AG08396 (cell line): ENCODE measurements around the gene DIRAS3.
"Not testable (repeated sequence)": the region's sequence is repeated elsewhere in the genome, so short reads cannot be mapped to it uniquely, and the experiment has no call there.

Experiments used
- DNase-seq: peaks from one replicate; pipeline ENCODE4 v3.0.0; 2012; ENCODE audit warnings: low spot score, mixed read lengths

The DIRAS3 gene

DNA sequence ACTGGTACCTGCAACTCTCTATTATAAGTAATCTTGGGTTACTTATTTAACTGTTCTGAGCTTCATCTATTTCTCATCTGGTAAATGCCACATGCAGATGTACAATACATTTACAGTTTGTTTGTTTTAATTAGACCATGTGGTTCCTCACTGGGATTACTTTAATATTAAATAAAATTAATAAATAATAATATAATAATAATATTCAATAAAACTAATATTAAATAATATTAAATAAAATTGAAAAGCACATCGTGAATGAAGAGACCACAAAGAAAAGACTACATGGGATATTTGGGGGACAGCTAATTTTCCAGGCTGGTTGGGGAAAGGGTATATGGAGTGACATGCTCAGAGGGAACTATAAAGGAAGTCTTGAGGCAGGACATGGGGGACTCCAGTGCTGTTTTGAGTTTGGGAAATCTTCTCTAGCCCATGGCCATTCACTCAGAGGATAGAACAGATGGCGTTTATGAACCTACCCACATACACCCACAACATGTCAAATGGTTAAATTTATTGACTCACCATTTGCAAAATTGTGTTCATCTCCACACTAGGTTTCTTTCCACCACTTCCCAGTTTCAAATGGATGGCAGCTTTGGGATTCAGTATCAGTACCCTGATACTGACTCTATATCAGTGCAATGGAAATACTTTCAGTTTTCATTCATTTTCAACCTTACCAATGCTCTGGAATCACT, 25.6 kb downstream of the DIRAS3 start:
- DNase-seq, result no peak

DNA sequence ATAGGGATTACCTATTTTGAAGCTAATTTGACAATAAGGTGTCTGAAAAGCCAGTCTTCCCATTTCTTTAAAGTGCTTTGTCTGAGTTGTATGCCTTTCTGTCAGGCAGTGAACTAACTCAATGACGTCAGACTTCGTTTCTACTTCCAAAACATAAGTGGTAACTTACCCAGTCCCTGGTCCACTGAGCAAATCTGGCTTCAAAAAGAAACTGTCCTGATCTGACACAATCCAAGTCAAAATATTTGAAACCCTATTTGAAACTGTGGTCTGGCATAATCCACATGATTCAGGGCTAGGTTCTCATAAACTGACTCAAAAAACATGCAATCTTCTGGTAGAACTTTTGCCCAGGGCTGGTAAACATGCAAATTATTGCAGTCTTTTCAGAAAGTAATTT, 34.0 kb downstream of the DIRAS3 start:
- DNase-seq, result peak; percentile 6

DNA sequence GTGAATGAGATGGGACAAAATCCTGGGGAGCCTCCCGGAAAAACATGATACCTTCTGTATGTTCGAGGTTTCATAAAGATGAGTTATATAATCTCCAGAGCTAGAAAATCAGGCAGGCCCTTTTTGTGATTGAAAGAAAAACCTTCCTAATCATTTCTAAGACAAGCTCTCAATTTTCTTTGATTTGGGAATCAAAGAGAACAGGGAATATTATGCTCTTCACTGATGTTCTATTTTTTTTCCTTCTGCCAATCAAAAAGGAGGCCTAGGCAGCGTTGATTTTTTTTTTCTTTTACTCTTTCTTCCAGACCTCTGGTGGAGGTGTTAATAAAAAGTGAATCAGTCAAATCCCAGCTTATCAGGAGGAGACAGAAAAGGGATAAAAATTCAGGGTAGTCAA, 34.5 kb downstream of the DIRAS3 start:
- no peak for DNase-seq

DNA sequence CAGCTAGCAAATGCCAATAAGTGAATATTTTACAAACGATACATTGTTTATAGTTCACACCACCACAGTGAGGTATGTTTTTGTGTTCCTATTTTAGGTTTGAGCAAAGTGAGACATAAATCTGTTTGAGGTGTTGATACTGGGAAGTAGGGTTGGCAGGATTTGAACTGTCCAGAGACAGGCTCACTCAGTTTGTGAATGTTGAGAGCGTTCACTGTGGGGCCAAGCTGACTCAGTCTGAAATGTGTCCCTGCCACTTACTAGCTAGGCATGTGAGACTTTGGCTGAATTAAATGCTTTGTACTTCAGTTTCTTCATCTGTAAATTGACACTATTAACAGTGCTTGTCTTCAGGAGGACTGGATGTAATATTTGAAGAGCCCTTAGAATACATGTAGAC, 35.1 kb downstream of the DIRAS3 start:
- no peak for DNase-seq

DNA sequence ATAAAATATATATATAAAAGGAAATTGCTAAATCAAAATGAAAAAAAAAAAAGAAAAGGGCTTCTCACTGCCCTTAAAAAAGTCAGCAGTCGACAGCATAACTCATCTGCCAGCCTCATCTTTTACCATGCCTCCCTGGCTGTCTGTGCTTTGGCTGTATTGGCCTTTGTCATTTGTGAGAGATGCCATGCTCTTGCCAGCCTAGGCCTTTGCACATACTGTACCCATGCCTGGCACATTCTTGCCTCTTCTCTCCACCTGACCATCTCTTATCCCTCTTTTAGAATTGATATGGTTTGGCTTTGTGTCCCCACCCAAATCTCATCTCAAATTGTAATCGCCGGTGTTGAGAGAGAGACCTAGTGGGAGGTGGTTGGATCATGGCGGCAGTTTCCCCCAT, 37.1 kb downstream of the DIRAS3 start:
- DNase-seq, result no peak

DNA sequence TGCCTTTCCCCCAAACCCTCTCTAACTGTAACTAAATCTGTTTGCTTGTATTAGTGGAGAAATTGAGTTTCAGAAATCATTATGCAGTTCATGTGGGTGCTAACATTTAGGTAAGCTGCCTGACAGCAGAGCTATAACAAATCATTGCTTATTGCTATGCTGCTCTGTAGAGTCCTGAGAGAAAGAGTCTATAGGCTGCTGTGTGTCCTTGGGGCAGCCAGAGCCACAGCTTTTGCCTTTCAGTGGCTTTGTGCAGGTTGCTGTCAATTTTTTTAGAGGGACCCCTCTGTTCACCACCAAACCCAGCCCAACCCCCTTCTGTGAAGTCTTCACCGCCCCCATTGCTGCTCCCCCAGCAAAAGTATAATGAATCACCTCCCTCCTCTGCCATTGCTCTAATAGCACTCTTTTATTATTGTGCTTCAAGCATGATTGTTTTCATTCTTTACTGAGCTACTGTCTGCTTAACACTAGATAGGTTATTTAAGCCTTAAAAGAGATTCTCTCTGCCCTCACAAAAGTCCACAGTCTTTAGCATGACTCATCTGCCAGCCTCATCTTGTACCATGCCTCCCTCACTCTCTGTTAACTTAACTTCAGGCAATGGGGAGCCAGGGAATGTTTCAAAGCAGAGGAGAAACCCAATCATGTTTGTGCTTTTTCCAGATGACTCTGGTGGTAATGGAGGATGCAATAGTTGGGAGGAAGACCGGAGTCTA, 38.6 kb downstream of the DIRAS3 start:
- no peak for DNase-seq

DNA sequence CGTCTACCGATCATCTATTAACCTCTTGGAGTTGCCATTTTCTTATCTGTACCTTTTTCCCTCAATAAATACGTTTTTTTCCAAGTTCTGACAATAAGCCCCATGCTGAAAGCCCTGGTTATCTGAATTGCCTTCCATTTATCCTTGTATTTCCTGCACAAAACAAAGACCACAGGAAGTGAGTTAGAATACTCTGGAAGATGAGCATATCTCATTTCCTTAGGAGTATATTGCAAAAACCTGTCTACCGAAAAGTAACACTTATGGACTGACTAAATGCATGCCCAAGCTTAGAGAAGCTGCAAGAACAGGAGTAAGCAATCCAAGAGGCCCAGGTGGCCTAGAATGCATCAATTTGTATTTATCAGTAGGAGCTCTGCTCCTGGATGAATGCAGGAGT, 39.9 kb downstream of the DIRAS3 start:
- DNase-seq, result no peak

DNA sequence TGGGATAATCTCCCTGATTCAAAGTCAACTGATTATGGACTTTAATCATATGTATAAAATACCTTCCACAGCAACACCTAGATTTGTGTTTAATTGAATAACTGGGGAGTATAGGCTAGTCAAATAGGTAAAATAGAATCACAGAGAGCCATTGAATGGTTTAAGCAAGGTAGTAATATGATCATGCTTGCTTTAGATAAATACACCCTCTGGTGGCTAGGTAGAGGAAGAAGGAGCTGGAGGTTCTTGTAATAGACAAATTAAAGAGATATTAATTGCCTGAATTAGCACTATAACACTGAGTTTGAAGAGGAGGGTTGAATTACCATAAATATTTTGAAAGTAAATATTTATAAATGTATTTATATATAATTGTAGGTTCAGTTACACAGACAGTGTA, 40.3 kb downstream of the DIRAS3 start:
- no peak for DNase-seq

DNA sequence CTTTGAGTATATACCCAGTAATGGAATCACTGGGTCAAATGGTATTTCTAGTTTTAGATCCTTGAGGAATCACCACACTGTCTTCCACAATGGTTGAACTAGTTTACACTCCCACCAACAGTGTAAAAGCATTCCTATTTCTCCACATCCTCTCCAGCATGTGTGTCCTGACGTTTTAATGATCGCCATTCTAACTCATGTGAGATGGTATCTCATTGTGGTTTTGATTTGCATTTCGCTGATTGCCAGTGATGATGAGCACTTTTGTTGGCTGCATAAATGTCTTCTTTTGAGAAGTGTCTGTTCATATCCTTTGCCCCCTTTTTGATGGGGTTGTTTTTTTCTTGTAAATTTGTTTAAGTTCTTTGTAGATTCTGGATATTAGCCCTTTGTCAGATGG, 46.8 kb downstream of the DIRAS3 start:
- not testable (repeated sequence) for DNase-seq

DNA sequence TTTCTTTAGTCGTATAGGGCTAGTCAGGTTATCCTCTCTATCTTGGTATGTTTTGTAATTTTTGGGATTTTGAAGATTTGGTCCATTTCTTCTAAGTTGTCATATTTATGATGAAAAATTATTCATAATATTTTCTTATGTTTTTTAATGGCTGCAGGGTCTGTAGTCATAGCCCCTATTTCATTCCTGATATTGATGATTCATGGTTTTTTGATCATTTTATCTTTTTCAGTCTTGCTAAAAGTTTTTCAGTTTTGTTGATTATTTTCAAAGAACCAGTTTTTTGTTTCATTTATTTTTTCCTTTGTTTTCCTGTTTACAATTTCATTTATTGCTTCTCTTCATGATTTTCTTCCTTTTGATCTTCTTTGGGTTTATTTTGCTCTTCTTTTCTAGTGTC, 50.2 kb downstream of the DIRAS3 start:
- no peak for DNase-seq

DNA sequence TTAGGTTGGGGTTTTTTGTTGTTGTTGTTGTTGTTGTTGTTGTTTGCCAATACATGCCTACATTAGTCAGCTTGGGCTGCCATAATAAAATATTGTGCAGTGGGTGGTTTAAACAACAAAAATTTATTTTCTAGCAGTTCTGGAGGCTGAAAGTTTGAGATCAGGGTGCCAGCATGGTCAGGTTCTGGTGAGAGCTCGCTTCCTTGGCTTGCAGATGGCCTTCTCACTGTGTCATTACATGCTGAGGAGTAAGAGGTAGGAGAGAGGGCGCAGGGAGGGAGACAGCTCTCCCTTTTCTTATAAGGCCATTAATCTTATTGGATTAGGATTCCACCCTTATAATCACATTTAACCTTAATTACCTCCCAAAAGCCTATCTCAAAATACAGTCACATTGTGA, 52.7 kb downstream of the DIRAS3 start:
- DNase-seq, result no peak
